Right atrium auricular region (tissue), 2 donors: ENCODE data around the gene KRTAP4-11. TPM values are rescaled to one million over a fixed set of nuclear protein-coding genes. Genes with fewer than 3 reads are reported as not detected.
"Not testable (repeated sequence)": the region's sequence is repeated elsewhere in the genome, so short reads cannot be mapped to it uniquely, and the experiment has no call there.

Source experiments
- DNase-seq: peaks from one replicate; pipeline ENCODE4 v3.0.0-alpha.2; 2019; ENCODE audit warnings: low spot score
- H3K27ac ChIP-seq, 2 donors: fragments of 200-600 bp; sonication (generic); 1 replicate in 1 of 2; 2 replicates in 1 of 2; pipeline ENCODE4 v1.5.1; 2016 to 2019
- H3K27me3 ChIP-seq, 2 donors: fragments of 200-600 bp; sonication (generic); one replicate each; pipeline versions ENCODE4 v1.5.1 to v1.6.0; 2017 to 2019
- H3K36me3 ChIP-seq: fragments of 200-600 bp; sonication (generic); one replicate; pipeline ENCODE4 v1.5.1; 2016
- H3K4me1 ChIP-seq, 2 donors: fragments of 200-600 bp; sonication (generic); one replicate each; pipeline versions ENCODE4 v1.5.1 to v1.6.0; 2017 to 2019
- H3K4me3 ChIP-seq, 2 donors: fragments of 200-600 bp; sonication (generic); 1 replicate in 1 of 2; 2 replicates in 1 of 2; pipeline ENCODE4 v1.5.1; 2017 to 2019; ENCODE audit warnings: mild to moderate bottlenecking in 1 of 2, moderate library complexity in 1 of 2
- H3K9me3 ChIP-seq, 2 donors: fragments of 200-600 bp; sonication (generic); one replicate each; pipeline ENCODE4 v1.5.1; 2019
- total RNA-seq, 2 donors: library from RNA; depleted of rRNA; stranded (reverse); fragments of >200 nt; gene quantifications; one replicate each; pipeline ENCODE4 v1.1.0, GENCODE V29; 2016
- TF ChIP-seq, protein P1 (sequence below), 2 donors: fragments of 200-600 bp; sonication (generic); IDR thresholded peaks; one replicate each; pipeline ENCODE4 v1.5.1; 2019; ENCODE audit warnings: antibody characterized with exemption in 2 of 2

Gene KRTAP4-11
- total RNA-seq, 2 donors from 2014 or later: not detected

DNA sequence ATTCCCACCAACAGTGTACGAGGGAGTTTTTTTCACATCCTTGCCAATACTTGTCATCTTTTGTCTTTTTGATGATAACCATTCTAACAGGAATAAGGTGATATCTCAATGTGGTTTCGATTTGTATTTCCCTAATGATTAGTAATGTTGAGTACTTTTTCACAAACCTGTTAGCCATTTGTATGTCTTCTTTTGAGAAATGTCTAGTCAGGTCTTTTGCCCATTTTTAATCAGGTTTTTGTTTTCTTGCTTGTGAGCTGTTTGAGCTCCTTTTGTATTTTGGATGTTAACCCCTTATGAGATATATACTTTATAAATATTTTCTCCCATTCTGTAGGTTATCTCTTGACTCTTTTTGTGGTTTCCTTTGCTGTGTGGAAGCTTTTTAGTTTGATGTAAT is 33.4 kb upstream of the KRTAP4-11 start:
- TF ChIP-seq, protein P1, sequence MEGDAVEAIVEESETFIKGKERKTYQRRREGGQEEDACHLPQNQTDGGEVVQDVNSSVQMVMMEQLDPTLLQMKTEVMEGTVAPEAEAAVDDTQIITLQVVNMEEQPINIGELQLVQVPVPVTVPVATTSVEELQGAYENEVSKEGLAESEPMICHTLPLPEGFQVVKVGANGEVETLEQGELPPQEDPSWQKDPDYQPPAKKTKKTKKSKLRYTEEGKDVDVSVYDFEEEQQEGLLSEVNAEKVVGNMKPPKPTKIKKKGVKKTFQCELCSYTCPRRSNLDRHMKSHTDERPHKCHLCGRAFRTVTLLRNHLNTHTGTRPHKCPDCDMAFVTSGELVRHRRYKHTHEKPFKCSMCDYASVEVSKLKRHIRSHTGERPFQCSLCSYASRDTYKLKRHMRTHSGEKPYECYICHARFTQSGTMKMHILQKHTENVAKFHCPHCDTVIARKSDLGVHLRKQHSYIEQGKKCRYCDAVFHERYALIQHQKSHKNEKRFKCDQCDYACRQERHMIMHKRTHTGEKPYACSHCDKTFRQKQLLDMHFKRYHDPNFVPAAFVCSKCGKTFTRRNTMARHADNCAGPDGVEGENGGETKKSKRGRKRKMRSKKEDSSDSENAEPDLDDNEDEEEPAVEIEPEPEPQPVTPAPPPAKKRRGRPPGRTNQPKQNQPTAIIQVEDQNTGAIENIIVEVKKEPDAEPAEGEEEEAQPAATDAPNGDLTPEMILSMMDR (IDR thresholded peaks at IDR 0.05): no peak
- DNase-seq: no peak
- Histone ChIP-seq H3K36me3 (no peaks in the 10 kb centered on the region), H3K27me3 (no peaks in the 10 kb centered on the region), H3K4me1 (no peaks in the 10 kb centered on the region), H3K27ac (no peak overlapping the region), H3K4me3 (no peak overlapping the region), H3K9me3 (no peaks in the 10 kb centered on the region)

DNA sequence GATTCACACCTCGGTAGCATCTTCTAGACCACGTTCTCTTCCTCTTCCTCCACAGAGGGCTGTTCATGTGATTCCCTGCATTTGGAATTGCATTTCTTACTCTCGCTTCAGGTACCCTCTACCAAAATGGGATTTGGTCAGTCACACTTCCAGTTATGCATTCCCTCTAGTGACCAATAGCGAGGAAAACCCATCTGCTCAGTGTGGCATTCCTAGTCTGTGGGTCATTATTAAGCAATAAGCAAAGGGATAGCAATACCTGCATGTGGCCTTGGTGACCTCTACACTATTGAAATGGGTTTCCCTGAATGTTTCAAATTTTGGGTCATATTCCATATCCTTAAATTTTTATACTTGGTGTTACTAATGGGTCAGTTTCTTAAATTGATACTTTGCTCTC is 31.9 kb upstream of the KRTAP4-11 start:
- H3K27me3 ChIP-seq: no peaks in the 10 kb centered on the region
- H3K4me1 ChIP-seq: no peaks in the 10 kb centered on the region
- no peaks in the 10 kb centered on the region for H3K36me3 ChIP-seq
- no peak overlapping the region for H3K4me3 ChIP-seq
- no peak overlapping the region for H3K27ac ChIP-seq
- H3K9me3 ChIP-seq: no peaks in the 10 kb centered on the region
- no peak for DNase-seq
- TF ChIP-seq, protein P1 (IDR thresholded peaks at IDR 0.05): no peak

DNA sequence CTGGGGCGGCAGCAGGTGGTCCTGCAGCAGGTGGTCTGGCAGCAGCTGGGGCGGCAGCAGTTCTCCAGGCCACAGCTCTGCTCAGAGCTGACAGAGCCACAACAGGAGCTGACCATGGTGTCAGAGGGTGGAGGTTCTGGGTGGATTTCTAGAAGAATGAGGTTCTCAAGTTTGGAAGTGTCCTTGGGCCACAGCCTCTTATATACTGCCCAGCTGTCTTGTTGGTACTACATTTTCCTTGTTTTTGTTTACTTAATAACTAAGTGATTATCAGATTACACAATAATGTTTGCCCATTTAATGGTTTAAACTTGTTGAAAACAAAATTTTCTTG is 31.4 kb upstream of the KRTAP4-11 start, which contains the start of gene KRTAP4-5:
TSS of gene KRTAP4-5 (minus strand) at position 174 of the 334 bp plus-strand sequence. CDS start at position 116, 58 bp downstream.
- TF ChIP-seq, protein P1 (IDR thresholded peaks at IDR 0.05): no peak
- no peak within 1 kb of the TSS for H3K4me3 ChIP-seq

DNA sequence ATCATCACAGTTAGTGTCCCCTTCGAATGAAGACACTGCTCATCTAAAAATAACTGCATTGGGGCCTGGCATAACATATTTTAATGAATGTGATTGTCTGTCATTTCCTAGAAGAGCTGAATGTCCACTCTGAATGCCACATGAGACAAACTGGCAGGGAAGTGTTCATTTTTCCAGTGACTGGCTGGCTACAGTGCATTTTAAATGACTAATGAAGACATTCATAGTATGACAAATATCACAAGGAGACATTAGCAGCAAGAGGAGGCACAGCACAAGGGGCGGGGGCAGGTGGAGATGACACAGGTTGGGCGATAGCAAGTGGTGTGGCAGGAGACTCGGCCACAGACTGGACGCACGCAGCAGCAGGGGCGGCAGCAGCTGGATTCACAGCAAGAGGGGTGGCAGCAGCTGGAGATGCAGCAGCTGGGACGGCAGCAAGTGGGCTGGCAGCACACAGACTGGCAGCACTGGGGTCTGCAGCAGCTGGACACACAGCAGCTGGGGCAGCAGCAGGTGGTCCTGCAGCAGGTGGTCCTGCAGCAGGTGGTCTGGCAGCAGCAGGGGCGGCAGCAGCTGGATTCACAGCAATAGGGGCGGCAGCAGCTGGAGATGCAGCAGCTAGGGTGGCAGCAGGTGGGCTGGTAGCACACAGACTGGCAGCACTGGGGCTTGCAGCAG is 30.9 kb upstream of the KRTAP4-11 start:
- not testable (repeated sequence) for H3K9me3 ChIP-seq, H3K36me3 ChIP-seq, H3K4me1 ChIP-seq, H3K27me3 ChIP-seq, H3K27ac ChIP-seq, DNase-seq, H3K4me3 ChIP-seq

More for the DNA sequence above, 31.4 kb upstream of the KRTAP4-11 start, which contains the start of gene KRTAP4-5:
- Histone ChIP-seq H3K27ac (no peak within 1 kb of the TSS), H3K36me3 (no peaks in the 10 kb centered on the region), H3K9me3 (no peaks in the 10 kb centered on the region), H3K4me1 (no peaks in the 10 kb centered on the region), H3K27me3 (no peaks in the 10 kb centered on the region)
- no peak for DNase-seq

DNA sequence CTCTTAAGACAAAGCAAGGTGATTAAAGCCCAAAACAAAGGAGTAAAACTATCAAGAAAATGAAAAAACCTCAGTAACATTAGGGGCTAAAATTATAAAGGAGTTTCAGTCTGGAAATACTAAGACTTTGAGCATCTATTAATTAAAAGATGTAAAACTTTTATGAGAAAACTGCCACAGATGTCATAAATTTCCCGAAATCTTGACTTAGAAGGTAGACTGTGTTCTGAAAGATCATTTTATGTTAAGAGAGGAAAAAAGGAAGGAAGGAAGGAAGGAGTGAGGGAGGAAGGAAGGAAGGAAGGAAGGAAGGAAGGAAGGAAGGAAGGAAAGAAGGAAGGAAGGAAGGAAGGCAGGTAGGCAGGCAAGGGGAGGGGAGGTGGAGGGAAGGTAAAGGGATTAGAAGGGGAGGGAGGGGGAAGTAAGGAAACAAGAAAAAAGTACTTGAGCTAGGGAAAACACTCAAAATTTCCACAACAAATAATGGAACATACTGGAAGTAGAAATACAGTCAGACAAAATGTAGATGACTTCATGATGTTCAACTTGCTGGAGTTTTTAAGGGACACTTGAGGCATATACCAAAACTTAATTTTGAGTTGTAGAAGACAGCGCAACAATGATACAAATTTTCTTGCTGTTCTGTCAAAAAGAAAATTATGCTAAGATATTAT is 29.5 kb upstream of the KRTAP4-11 start:
- Histone ChIP-seq H3K27me3 (no peaks in the 10 kb centered on the region), H3K9me3 (peaks cover 0 to 13% of the 10 kb centered on the region in 2 donors), H3K4me1 (no peaks in the 10 kb centered on the region), H3K4me3 (no peak overlapping the region), H3K27ac (no peak overlapping the region), H3K36me3 (no peaks in the 10 kb centered on the region)
- DNase-seq: no peak
- TF ChIP-seq, protein P1 (IDR thresholded peaks at IDR 0.05): no peak

DNA sequence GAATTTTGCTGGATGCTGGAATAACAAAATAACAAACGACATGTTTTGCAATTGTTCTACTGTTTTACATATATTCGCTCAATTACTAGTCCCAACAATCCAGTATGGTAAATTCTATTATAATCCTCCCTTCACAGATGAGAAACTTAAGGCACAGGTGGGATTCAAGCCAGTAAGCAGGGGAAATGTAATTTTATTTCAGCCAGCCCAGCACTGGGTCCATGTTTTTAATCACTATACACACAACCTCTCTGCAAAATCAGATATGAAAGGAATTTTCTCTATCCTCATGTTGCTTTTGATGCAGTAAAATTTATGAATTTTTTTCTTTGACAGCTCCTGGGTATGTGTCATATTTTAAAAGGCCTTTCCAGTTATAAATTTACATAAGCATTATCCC is 27.1 kb upstream of the KRTAP4-11 start:
- peaks cover 0 to 13% of the 10 kb centered on the region in 2 donors for H3K9me3 ChIP-seq
- H3K4me3 ChIP-seq: no peak overlapping the region
- TF ChIP-seq, protein P1 (IDR thresholded peaks at IDR 0.05): no peak
- no peak overlapping the region for H3K27ac ChIP-seq
- H3K36me3 ChIP-seq: no peaks in the 10 kb centered on the region
- DNase-seq: no peak
- no peaks in the 10 kb centered on the region for H3K27me3 ChIP-seq
- no peaks in the 10 kb centered on the region for H3K4me1 ChIP-seq
